ENCODE results near the gene RUNX1. TPM values are rescaled to one million over a fixed set of nuclear protein-coding genes. Genes with fewer than 3 reads are reported as not detected.

Gene RUNX1
- total RNA-seq, 1 experiment from 2014 or later: 55.2 TPM

GRCh38 chr21:34881839-34882371 is 167.2 kb downstream of the RUNX1 start:
- peaks cover 67% of the 10 kb centered on the region for H3K4me1 ChIP-seq (ENCODE audit: insufficient read depth, low read length)
- POLR2A ChIA-PET (ENCODE audit: unreplicated experiment): interaction anchor here (0.5 kb wide), 1 partner anchor 1438 kb away, joined by 15 read pairs; the partner anchor contains the start of gene MORC3
- intact Hi-C loops (cut with micrococcal nuclease): loop anchor here (1.0 to 10.0 kb wide), 5 partner anchors 36 to 1143 kb away; no protein-coding TSS in a partner anchor

GRCh38 chr21:34881421-34881820 is 167.7 kb downstream of the RUNX1 start:
- peak overlapping the region; percentile 51 for H3K9ac ChIP-seq (ENCODE audit: low read length)
- H3K9me3 ChIP-seq (ENCODE audit: low read length): no peaks in the 10 kb centered on the region
- TF ChIP-seq EZH2 (IDR thresholded peaks at IDR 0.05; ENCODE audit: low read length, unreplicated experiment) (no peak), EZH2phosphoT487 (IDR thresholded peaks at IDR 0.05; ENCODE audit: borderline replicate concordance, low read length) (no peak), CTCF (conservative IDR thresholded peaks at IDR 0.05; ENCODE audit: low read depth, low read length) (no peak)
- ATAC-seq (no peak), DNase-seq (peak; percentile 63)
- no peaks in the 10 kb centered on the region for H3K27me3 ChIP-seq (ENCODE audit: low read length)
- peaks cover 72% of the 10 kb centered on the region for H3K4me1 ChIP-seq (ENCODE audit: insufficient read depth, low read length)
- intact Hi-C loops (cut with micrococcal nuclease): loop anchor here (10.0 kb wide), 2 partner anchors 1053 to 1143 kb away; no protein-coding TSS in a partner anchor
- H3K9me2 ChIP-seq (replicated peaks; ENCODE audit: low read length): no peaks in the 10 kb centered on the region
- ChIA-PET CTCF (no interaction called here), POLR2A (ENCODE audit: unreplicated experiment) (interaction anchor here (0.5 kb wide), 1 partner anchor 1438 kb away, joined by 15 read pairs; the partner anchor contains the start of gene MORC3)
- H3K36me3 ChIP-seq (ENCODE audit: low read depth, low read length): peaks cover 74% of the 10 kb centered on the region
- peak overlapping the region; percentile 97 for H3K27ac ChIP-seq (ENCODE audit: low read length)
- H3K4me3 ChIP-seq (ENCODE audit: low read length): peak overlapping the region; percentile 95
- H3K4me2 ChIP-seq (ENCODE audit: low read length): peak overlapping the region; percentile 92
- BruUV-seq (replicated peaks): no TSS peak
- peaks cover 89% of the 10 kb centered on the region for H3K79me2 ChIP-seq (ENCODE audit: low read length)
- H3F3A ChIP-seq (ENCODE audit: low read length, unreplicated experiment): peaks cover 42% of the 10 kb centered on the region
- peaks cover 81% of the 10 kb centered on the region for H4K20me1 ChIP-seq (ENCODE audit: low read length)
- no peak overlapping the region for H2AFZ ChIP-seq (ENCODE audit: low read length)

More at GRCh38 chr21:34881839-34882371, 167.2 kb downstream of the RUNX1 start:
- Histone ChIP-seq H3K4me3 (ENCODE audit: low read length) (peak overlapping the region; percentile 95), H3K27ac (ENCODE audit: low read length) (peak overlapping the region; percentile 97), H4K20me1 (ENCODE audit: low read length) (peaks cover 83% of the 10 kb centered on the region), H3K27me3 (ENCODE audit: low read length) (no peaks in the 10 kb centered on the region), H3K9ac (ENCODE audit: low read length) (peak overlapping the region; percentile 87), H3K9me3 (ENCODE audit: low read length) (no peaks in the 10 kb centered on the region), H3K4me2 (ENCODE audit: low read length) (peak overlapping the region; percentile 92), H3F3A (ENCODE audit: low read length, unreplicated experiment) (peaks cover 42% of the 10 kb centered on the region), H2AFZ (ENCODE audit: low read length) (no peak overlapping the region), H3K79me2 (ENCODE audit: low read length) (peaks cover 89% of the 10 kb centered on the region), H3K9me2 (replicated peaks; ENCODE audit: low read length) (no peaks in the 10 kb centered on the region), H3K36me3 (ENCODE audit: low read depth, low read length) (peaks cover 71% of the 10 kb centered on the region)
- ATAC-seq: peak; percentile 40
- CTCF ChIA-PET: no interaction called here
- TF ChIP-seq CTCF (conservative IDR thresholded peaks at IDR 0.05; ENCODE audit: low read depth, low read length) (no peak), EZH2phosphoT487 (IDR thresholded peaks at IDR 0.05; ENCODE audit: borderline replicate concordance, low read length) (no peak), EZH2 (IDR thresholded peaks at IDR 0.05; ENCODE audit: low read length, unreplicated experiment) (no peak)
- no TSS peak for BruUV-seq (replicated peaks)
- DNase-seq: peak; percentile 96

- Histone ChIP-seq H3K36me3 (ENCODE audit: low read depth, low read length) (peaks cover 79% of the 10 kb centered on the region), H3F3A (ENCODE audit: low read length, unreplicated experiment) (peaks cover 42% of the 10 kb centered on the region), H3K4me2 (ENCODE audit: low read length) (peak overlapping the region; percentile 92), H3K9me3 (ENCODE audit: low read length) (no peaks in the 10 kb centered on the region), H2AFZ (ENCODE audit: low read length) (no peak overlapping the region), H3K4me3 (ENCODE audit: low read length) (peak overlapping the region; percentile 95), H3K27me3 (ENCODE audit: low read length) (no peaks in the 10 kb centered on the region), H3K4me1 (ENCODE audit: insufficient read depth, low read length) (peaks cover 75% of the 10 kb centered on the region), H3K9me2 (replicated peaks; ENCODE audit: low read length) (no peaks in the 10 kb centered on the region), H4K20me1 (ENCODE audit: low read length) (peaks cover 81% of the 10 kb centered on the region), H3K9ac (ENCODE audit: low read length) (peak overlapping the region; percentile 82), H3K79me2 (ENCODE audit: low read length) (peaks cover 89% of the 10 kb centered on the region), H3K27ac (ENCODE audit: low read length) (peak overlapping the region; percentile 97)
- no peak for ATAC-seq
- ChIA-PET CTCF (no interaction called here), POLR2A (ENCODE audit: unreplicated experiment) (no interaction called here)
- intact Hi-C loops (cut with micrococcal nuclease): loop anchor here (10.0 kb wide), 2 partner anchors 1054 to 1144 kb away; no protein-coding TSS in a partner anchor
- DNase-seq: no peak
- no TSS peak for BruUV-seq (replicated peaks)
- TF ChIP-seq CTCF (conservative IDR thresholded peaks at IDR 0.05; ENCODE audit: low read depth, low read length) (no peak), EZH2phosphoT487 (IDR thresholded peaks at IDR 0.05; ENCODE audit: borderline replicate concordance, low read length) (no peak), EZH2 (IDR thresholded peaks at IDR 0.05; ENCODE audit: low read length, unreplicated experiment) (no peak)
These were observed 168.7 kb downstream of the RUNX1 start for GRCh38 chr21:34880401-34880800.
